Prostate gland (tissue), 2 donors: ENCODE data around the gene LGALS9. TPM values are rescaled to one million over a fixed set of nuclear protein-coding genes. Genes with fewer than 3 reads are reported as not detected.

ENCODE experiments used
- DNase-seq: peaks from one replicate; pipeline ENCODE4 v3.0.0-alpha.2; 2019; ENCODE audit warnings: low spot score
- H3K27ac ChIP-seq, 2 donors: fragments of 200-600 bp; sonication (generic); 2 replicates each; pipeline ENCODE4 v1.5.1; 2017 to 2019
- H3K27me3 ChIP-seq: fragments of 200-600 bp; sonication (generic); replicated peaks from 2 replicates; pipeline ENCODE4 v1.5.1; 2019; ENCODE audit not compliant: insufficient read depth
- H3K36me3 ChIP-seq, 2 donors: fragments of 200-600 bp; sonication (generic); 1 replicate in 1 of 2; 2 replicates in 1 of 2; pipeline versions ENCODE4 v1.5.1 to v1.8.1; 2017 to 2019
- H3K4me1 ChIP-seq: fragments of 200-600 bp; sonication (generic); replicated peaks from 2 replicates; pipeline ENCODE4 v1.5.1; 2019
- H3K4me3 ChIP-seq, 2 donors: fragments of 200-600 bp; sonication (generic); 2 replicates each; pipeline ENCODE4 v1.5.1; 2017 to 2019
- H3K9me3 ChIP-seq: fragments of 200-600 bp; sonication (generic); 2 replicates; pipeline ENCODE4 v1.5.1; 2017
- CTCF ChIP-seq, 4 experiments: fragments of 200-600 bp in 2 of 4; fragments of 450-650 bp in 2 of 4; sonication (generic) in 2 of 4; IDR thresholded peaks; 1 replicate in 3 of 4; 2 replicates in 1 of 4; pipeline ENCODE4 v1.5.1; 2016 to 2019; ENCODE audit warnings: antibody characterized with exemption in 4 of 4, mild to moderate bottlenecking in 2 of 4, moderate library complexity in 2 of 4
- POLR2A ChIP-seq: fragments of 450-650 bp; IDR thresholded peaks from one replicate; pipeline ENCODE4 v1.6.1; 2016; ENCODE audit warnings: antibody characterized with exemption, mild to moderate bottlenecking
- POLR2AphosphoS5 ChIP-seq: sonication (generic); formaldehyde crosslinking; IDR thresholded peaks from one replicate; pipeline ENCODE4 v1.6.1; 2017; ENCODE audit warnings: antibody characterized with exemption
- WGBS: methylation state at CpG from one replicate; pipeline ENCODE4 v1.1.5; 2018; 5-methylcytosine and 5-hydroxymethylcytosine counted together
- intact Hi-C: fragments of 100-400 bp; cut with DNase I; formaldehyde crosslinking; loops from one replicate; pipeline ENCODE4 v1.14.2; 2022
- total RNA-seq, 2 donors: library from RNA; depleted of rRNA; stranded (reverse); fragments of >200 nt; gene quantifications; one replicate each; pipeline ENCODE4 v1.1.0, GENCODE V29; 2016

The LGALS9 gene
- total RNA-seq, 2 donors from 2014 or later, result 7.2 to 16.7 TPM

GRCh38 chr17:27597783-27598320 lies 33.1 kb upstream of the LGALS9 start:
- no peaks in the 10 kb centered on the region for H3K27me3 ChIP-seq
- no peaks in the 10 kb centered on the region for H3K9me3 ChIP-seq
- H3K27ac ChIP-seq, result no peak overlapping the region
- 91% methylated on average over 5 of the region's 5 CpGs for WGBS
- no peak for DNase-seq
- TF ChIP-seq POLR2AphosphoS5 (no peak), CTCF (IDR thresholded peaks at IDR 0.05) (no peak), POLR2A (no peak)
- intact Hi-C loops, result loop anchor here (5.0 kb wide), 1 partner anchor 141 kb away; the partner anchor contains the start of gene KSR1
- H3K36me3 ChIP-seq, result peaks cover 0 to 4% of the 10 kb centered on the region in 2 donors
- no peak overlapping the region for H3K4me3 ChIP-seq
- H3K4me1 ChIP-seq, result no peaks in the 10 kb centered on the region

- DNase-seq, result no peak
- TF ChIP-seq CTCF (IDR thresholded peaks at IDR 0.05) (no peak), POLR2A (no peak), POLR2AphosphoS5 (no peak)
- Histone ChIP-seq H3K9me3 (no peaks in the 10 kb centered on the region), H3K27me3 (no peaks in the 10 kb centered on the region), H3K4me1 (no peaks in the 10 kb centered on the region), H3K36me3 (no peaks in the 10 kb centered on the region), H3K27ac (no peak overlapping the region), H3K4me3 (no peak overlapping the region)
- intact Hi-C loops, result loop anchor here (5.0 kb wide), 1 partner anchor 141 kb away; the partner anchor contains the start of gene KSR1
- 78% methylated on average over 17 of the region's 17 CpGs for WGBS
Measured at GRCh38 chr17:27598337-27599050, 32.5 kb upstream of the LGALS9 start.

- WGBS, result 87% methylated on average over 8 of the region's 8 CpGs
- H3K4me1 ChIP-seq, result no peaks in the 10 kb centered on the region
- no peaks in the 10 kb centered on the region for H3K36me3 ChIP-seq
- TF ChIP-seq CTCF (IDR thresholded peaks at IDR 0.05) (no peak), POLR2A (no peak), POLR2AphosphoS5 (no peak)
- DNase-seq, result no peak
- no peak overlapping the region for H3K27ac ChIP-seq
- no peak overlapping the region for H3K4me3 ChIP-seq
- H3K27me3 ChIP-seq, result no peaks in the 10 kb centered on the region
- intact Hi-C loops, result loop anchor here (2.0 to 5.0 kb wide), 2 partner anchors 106 to 363 kb away; no protein-coding TSS in a partner anchor
- no peaks in the 10 kb centered on the region for H3K9me3 ChIP-seq
Measured at GRCh38 chr17:27600471-27600870, 30.5 kb upstream of the LGALS9 start.

GRCh38 chr17:27601069-27601974 lies 29.7 kb upstream of the LGALS9 start:
- H3K36me3 ChIP-seq, result no peaks in the 10 kb centered on the region
- peak; percentile 80 for DNase-seq
- intact Hi-C loops, result loop anchor here (2.0 to 5.0 kb wide), 2 partner anchors 107 to 364 kb away; no protein-coding TSS in a partner anchor
- WGBS, result 64% methylated on average over 11 of the region's 11 CpGs
- no peaks in the 10 kb centered on the region for H3K27me3 ChIP-seq
- no peaks in the 10 kb centered on the region for H3K4me1 ChIP-seq
- H3K4me3 ChIP-seq, result no peak overlapping the region
- no peaks in the 10 kb centered on the region for H3K9me3 ChIP-seq
- TF ChIP-seq POLR2AphosphoS5 (no peak), CTCF (IDR thresholded peaks at IDR 0.05) (peak; percentile 82 to 92 (median 90))
- no peak overlapping the region for H3K27ac ChIP-seq
